ENCODE measurements around the gene C3AR1.
"Not testable (repeated sequence)": the region's sequence is repeated elsewhere in the genome, so short reads cannot be mapped to it uniquely, and the experiment has no call there.

Gene C3AR1

GRCh38 chr12:8054816-8055215, 11.3 kb downstream of the C3AR1 start:
- no peak for FAIRE-seq

- FAIRE-seq, result no peak
These were observed 13.5 kb downstream of the C3AR1 start for GRCh38 chr12:8052679-8053078.

GRCh38 chr12:8050600-8051250, 15.4 kb downstream of the C3AR1 start:
- FAIRE-seq, result no peak

GRCh38 chr12:8048906-8049305, 17.3 kb downstream of the C3AR1 start:
- no peak for FAIRE-seq

GRCh38 chr12:8047842-8048241, 18.3 kb downstream of the C3AR1 start:
- FAIRE-seq, result no peak

GRCh38 chr12:8045952-8046944, 19.9 kb downstream of the C3AR1 start:
- FAIRE-seq, result peak; percentile 93

GRCh38 chr12:8040791-8041190, 25.4 kb downstream of the C3AR1 start:
- FAIRE-seq, result no peak

GRCh38 chr12:8038659-8039114, 27.5 kb downstream of the C3AR1 start:
- FAIRE-seq, result no peak

- no peak for FAIRE-seq
These were observed 28.2 kb downstream of the C3AR1 start for GRCh38 chr12:8037947-8038346.

- no peak for FAIRE-seq
These were observed 29.0 kb downstream of the C3AR1 start for GRCh38 chr12:8037046-8037663.

GRCh38 chr12:8036346-8036745, 29.8 kb downstream of the C3AR1 start:
- no peak for FAIRE-seq

- FAIRE-seq, result no peak
These were observed 30.6 kb downstream of the C3AR1 start for GRCh38 chr12:8035440-8036010.

- FAIRE-seq, result no peak
These were observed 31.4 kb downstream of the C3AR1 start for GRCh38 chr12:8034802-8035201.

- FAIRE-seq, result no peak
These were observed 32.8 kb downstream of the C3AR1 start for GRCh38 chr12:8033153-8034044.

- FAIRE-seq, result no peak
These were observed 33.7 kb downstream of the C3AR1 start, which contains the start of gene FOXJ2 for GRCh38 chr12:8032242-8033152. TSS of gene FOXJ2 (plus strand) at chr12:8032716. CDS start at chr12:8039833, 7,117 bp downstream.

- FAIRE-seq, result no peak
These were observed 34.3 kb downstream of the C3AR1 start for GRCh38 chr12:8031872-8032241.

- not testable (repeated sequence) for FAIRE-seq
These were observed 35.1 kb downstream of the C3AR1 start for GRCh38 chr12:8031017-8031416.

- no peak for FAIRE-seq
These were observed 36.0 kb downstream of the C3AR1 start for GRCh38 chr12:8030189-8030588.

GRCh38 chr12:8028267-8028666, 37.9 kb downstream of the C3AR1 start:
- FAIRE-seq, result no peak

- FAIRE-seq, result no peak
These were observed 38.3 kb downstream of the C3AR1 start for GRCh38 chr12:8027856-8028255.

All from G401.6 (cell line).